ENCODE data around the gene PIKFYVE. TPM values are rescaled to one million over a fixed set of nuclear protein-coding genes. Genes with fewer than 3 reads are reported as not detected.
"Not testable (repeated sequence)": the region's sequence is repeated elsewhere in the genome, so short reads cannot be mapped to it uniquely, and the experiment has no call there.

PIKFYVE gene
- total RNA-seq, 8 experiments from 2014 or later, result 20.0 to 57.9 (median 26.1) TPM

DNA sequence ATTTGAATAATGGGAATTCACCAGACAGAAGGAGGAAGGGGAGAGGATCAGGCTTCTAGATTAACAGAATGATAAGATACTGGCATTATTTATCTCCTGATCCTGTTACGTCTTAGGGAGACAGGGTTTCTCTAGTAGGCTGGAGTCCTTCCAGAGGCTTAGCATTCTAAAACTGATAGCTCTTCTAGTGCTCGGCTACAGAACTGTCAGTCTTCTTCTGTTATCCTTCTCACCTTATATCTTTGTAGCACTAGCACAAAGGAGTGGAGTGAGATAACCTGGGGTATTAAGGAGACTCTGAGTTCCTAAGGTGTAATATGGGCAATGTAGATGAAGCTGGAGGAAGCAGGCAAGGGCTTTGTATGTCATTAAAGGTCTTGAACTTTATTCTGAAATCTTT, 52.1 kb downstream of the PIKFYVE start:
- Histone ChIP-seq H3K27ac (no peak overlapping the region), H3K4me3 (no peak overlapping the region), H3K4me1 (replicated peaks in 1 of 2) (no peaks in the 10 kb centered on the region)
- ATAC-seq (replicated peaks in 6 of 8), result no peak
- 90 to 100% (median 100%) methylated on average over 1 to 2 of the region's 2 CpGs; no CpG with 5 or more reads in 7 of the 10 experiments for WGBS, 10 experiments
- in situ Hi-C loops (cut with MboI; ENCODE audit: low pct_unique_long_range_greater_than_20kb in 2 of 9, low sequenced_read_pairs in 9 of 9, unreplicated experiment in 9 of 9), result no loop called here

GRCh38 chr2:208319391-208319790, 53.3 kb downstream of the PIKFYVE start:
- Histone ChIP-seq H3K4me3 (no peak overlapping the region), H3K27ac (no peak overlapping the region), H3K4me1 (replicated peaks in 1 of 2) (no peaks in the 10 kb centered on the region)
- 15 to 100% (median 67%) methylated on average over 1 to 2 of the region's 2 CpGs; no CpG with 5 or more reads in 3 of the 10 experiments for WGBS, 10 experiments
- peak in 3 of 8 experiments; percentile 46 to 70 (median 48) for ATAC-seq (replicated peaks in 6 of 8)
- in situ Hi-C loops (cut with MboI; ENCODE audit: low pct_unique_long_range_greater_than_20kb in 2 of 9, low sequenced_read_pairs in 9 of 9, unreplicated experiment in 9 of 9), result no loop called here

- WGBS, 10 experiments, result 30 to 100% (median 96%) methylated on average over 1 to 2 of the region's 2 CpGs; no CpG with 5 or more reads in 2 of the 10 experiments
- in situ Hi-C loops (cut with MboI; ENCODE audit: low pct_unique_long_range_greater_than_20kb in 2 of 9, low sequenced_read_pairs in 9 of 9, unreplicated experiment in 9 of 9), result no loop called here
- Histone ChIP-seq H3K4me3 (no peak overlapping the region), H3K4me1 (replicated peaks in 1 of 2) (no peaks in the 10 kb centered on the region), H3K27ac (no peak overlapping the region)
- peak in 3 of 8 experiments; percentile 50 to 71 (median 69) for ATAC-seq (replicated peaks in 6 of 8)
Observed at GRCh38 chr2:208320686-208321085, 54.6 kb downstream of the PIKFYVE start.

DNA sequence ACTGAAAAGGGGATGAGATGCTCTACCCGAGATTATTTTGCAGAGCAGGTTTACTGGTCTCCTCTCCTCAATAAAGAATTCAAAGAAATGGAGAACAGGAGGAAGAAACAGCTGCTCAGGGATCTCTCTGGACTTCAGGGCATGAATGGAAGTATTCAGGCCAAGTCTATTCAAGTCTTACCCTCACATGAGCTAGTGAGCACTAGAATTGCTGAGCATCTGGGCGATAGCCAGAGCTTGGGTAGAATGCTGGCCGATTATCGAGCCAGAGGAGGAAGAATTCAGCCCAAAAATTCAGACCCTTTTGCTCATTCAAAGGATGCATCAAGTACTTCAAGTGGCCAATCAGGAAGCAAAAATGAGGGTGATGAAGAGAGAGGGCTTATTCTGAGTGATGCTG, 60.0 kb downstream of the PIKFYVE start:
- Histone ChIP-seq H3K27ac (no peak overlapping the region), H3K4me1 (replicated peaks in 1 of 2) (no peaks in the 10 kb centered on the region), H3K4me3 (no peak overlapping the region)
- in situ Hi-C loops (cut with MboI; ENCODE audit: low pct_unique_long_range_greater_than_20kb in 2 of 9, low sequenced_read_pairs in 9 of 9, unreplicated experiment in 9 of 9), result no loop called here
- 90 to 100% (median 93%) methylated on average over 2 to 4 of the region's 4 CpGs; no CpG with 5 or more reads in 2 of the 10 experiments for WGBS, 10 experiments
- no peak for ATAC-seq (replicated peaks in 6 of 8)

DNA sequence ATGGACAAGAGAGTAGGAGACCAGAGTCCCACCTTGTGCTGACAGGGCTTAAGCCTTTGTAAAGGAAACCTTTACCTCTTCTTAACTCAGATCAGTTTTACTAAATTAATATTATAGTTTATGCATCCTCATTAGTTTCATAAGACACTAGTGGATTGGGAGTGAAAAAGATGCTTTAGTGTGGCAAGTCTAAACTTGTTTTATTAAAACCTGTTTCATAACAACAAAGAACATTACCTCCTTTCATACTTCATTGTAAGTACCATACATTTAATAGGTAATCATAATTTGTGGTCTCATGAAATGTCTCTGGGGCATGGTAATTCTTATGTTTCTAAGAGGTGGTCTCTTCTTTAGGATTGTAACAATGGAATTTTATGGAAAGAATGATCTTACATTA, 63.4 kb downstream of the PIKFYVE start:
- Histone ChIP-seq H3K4me3 (no peak overlapping the region), H3K4me1 (replicated peaks in 1 of 2) (no peaks in the 10 kb centered on the region), H3K27ac (no peak overlapping the region)
- in situ Hi-C loops (cut with MboI; ENCODE audit: low pct_unique_long_range_greater_than_20kb in 2 of 9, low sequenced_read_pairs in 9 of 9, unreplicated experiment in 9 of 9), result no loop called here
- ATAC-seq (replicated peaks in 6 of 8), result no peak

- H3K4me1 ChIP-seq (replicated peaks in 1 of 2), result no peaks in the 10 kb centered on the region
- in situ Hi-C loops (cut with MboI; ENCODE audit: low pct_unique_long_range_greater_than_20kb in 2 of 9, low sequenced_read_pairs in 9 of 9, unreplicated experiment in 9 of 9), result no loop called here
- no peak overlapping the region for H3K27ac ChIP-seq
- H3K4me3 ChIP-seq, result no peak overlapping the region
- no peak for ATAC-seq (replicated peaks in 6 of 8)
Observed at GRCh38 chr2:208334230-208334629, 68.2 kb downstream of the PIKFYVE start.

DNA sequence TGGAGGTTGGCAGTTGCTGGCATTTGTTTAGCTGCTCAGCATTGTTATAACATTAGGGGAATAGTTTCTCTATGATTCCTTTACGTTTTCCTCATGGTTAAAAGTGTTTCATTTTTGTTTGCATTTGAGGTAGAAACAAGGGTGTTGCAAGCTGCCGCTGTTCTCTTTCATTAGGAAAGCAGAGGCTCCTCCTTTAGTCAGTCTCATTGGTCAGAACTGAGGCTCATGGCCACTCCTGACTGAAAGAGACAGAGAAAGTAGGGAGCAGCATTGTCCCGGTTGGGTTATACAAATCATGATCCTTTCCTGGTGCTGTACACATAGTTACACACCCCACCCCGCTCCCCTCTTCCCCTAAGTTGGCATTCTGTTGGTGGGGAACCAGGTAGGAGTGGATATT, 80.7 kb downstream of the PIKFYVE start:
- no peak for ATAC-seq (replicated peaks in 6 of 8)
- WGBS, 10 experiments, result 20 to 100% (median 95%) methylated on average over 1 to 4 of the region's 4 CpGs; no CpG with 5 or more reads in 2 of the 10 experiments
- Histone ChIP-seq H3K4me1 (replicated peaks in 1 of 2) (no peaks in the 10 kb centered on the region), H3K4me3 (no peak overlapping the region), H3K27ac (no peak overlapping the region)
- in situ Hi-C loops (cut with MboI; ENCODE audit: low pct_unique_long_range_greater_than_20kb in 2 of 9, low sequenced_read_pairs in 9 of 9, unreplicated experiment in 9 of 9), result no loop called here

- Histone ChIP-seq H3K27ac (no peak overlapping the region), H3K4me3 (no peak overlapping the region), H3K4me1 (replicated peaks in 1 of 2) (no peaks in the 10 kb centered on the region)
- ATAC-seq (replicated peaks in 6 of 8), result no peak
- in situ Hi-C loops (cut with MboI; ENCODE audit: low pct_unique_long_range_greater_than_20kb in 2 of 9, low sequenced_read_pairs in 9 of 9, unreplicated experiment in 9 of 9), result no loop called here
- WGBS, 10 experiments, result 75 to 100% (median 94%) methylated on average over 1 to 7 of the region's 7 CpGs
Observed at GRCh38 chr2:208350610-208351009, 84.6 kb downstream of the PIKFYVE start.

DNA sequence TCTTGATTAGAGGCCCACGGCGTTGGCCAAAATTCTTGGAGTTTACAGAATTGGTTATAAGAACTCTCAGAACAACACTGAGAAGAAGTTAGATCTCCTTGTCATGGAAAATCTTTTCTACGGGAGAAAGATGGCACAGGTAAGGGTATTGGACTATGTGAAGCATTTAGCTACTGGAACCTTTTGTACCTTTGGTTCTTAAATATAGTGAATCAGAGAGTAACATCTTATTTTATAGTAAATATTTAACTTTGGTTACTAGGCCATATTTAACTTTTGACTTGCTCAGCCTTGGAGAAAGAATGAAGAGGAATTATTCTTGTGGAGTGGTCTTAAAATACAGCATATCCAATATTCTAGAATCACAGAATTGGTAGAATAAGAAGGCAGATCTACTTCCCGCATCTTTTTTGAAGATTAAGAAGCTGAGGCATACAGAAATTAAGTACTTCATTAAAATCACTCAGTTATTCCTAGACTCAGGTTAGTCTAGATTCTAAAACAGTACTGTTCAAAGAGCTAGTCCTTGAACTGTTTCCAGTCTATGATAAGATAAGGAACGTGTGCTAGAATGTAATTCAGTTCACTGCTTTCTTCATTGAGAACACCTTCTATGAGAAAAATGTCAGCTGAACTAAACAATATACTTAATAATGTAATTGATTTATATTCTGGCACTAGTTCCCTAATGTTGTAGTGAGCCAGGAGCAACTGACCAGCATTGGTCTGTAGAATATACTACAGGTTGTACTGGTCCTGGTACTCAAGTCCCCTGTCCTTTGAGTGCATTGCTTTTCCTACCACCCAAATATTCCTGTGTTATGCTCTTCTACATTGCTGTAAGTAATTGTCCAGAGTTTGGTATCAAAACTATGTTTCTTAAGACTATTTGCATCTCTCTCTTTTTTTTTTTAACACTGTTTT, 86.9 kb downstream of the PIKFYVE start:
- ATAC-seq (replicated peaks in 6 of 8), result no peak
- Histone ChIP-seq H3K4me1 (replicated peaks in 1 of 2) (no peaks in the 10 kb centered on the region), H3K27ac (no peak overlapping the region), H3K4me3 (no peak overlapping the region)
- WGBS, 10 experiments, result 84 to 100% (median 92%) methylated on average over 2 to 5 of the region's 5 CpGs
- in situ Hi-C loops (cut with MboI; ENCODE audit: low pct_unique_long_range_greater_than_20kb in 2 of 9, low sequenced_read_pairs in 9 of 9, unreplicated experiment in 9 of 9), result no loop called here

GRCh38 chr2:208354964-208355381, 88.9 kb downstream of the PIKFYVE start:
- H3K4me3 ChIP-seq, result no peak overlapping the region
- in situ Hi-C loops (cut with MboI; ENCODE audit: low pct_unique_long_range_greater_than_20kb in 2 of 9, low sequenced_read_pairs in 9 of 9, unreplicated experiment in 9 of 9), result no loop called here
- no peak for ATAC-seq (replicated peaks in 6 of 8)
- H3K4me1 ChIP-seq (replicated peaks in 1 of 2), result no peaks in the 10 kb centered on the region
- WGBS, 10 experiments, result 80 to 100% (median 100%) methylated on average over 1 to 3 of the region's 3 CpGs; no CpG with 5 or more reads in 2 of the 10 experiments
- H3K27ac ChIP-seq, result no peak overlapping the region

GRCh38 chr2:208356420-208356819, 90.4 kb downstream of the PIKFYVE start:
- ATAC-seq (replicated peaks in 6 of 8); H3K4me1 ChIP-seq (replicated peaks in 1 of 2); H3K4me3 ChIP-seq; H3K27ac ChIP-seq; in situ Hi-C loops (cut with MboI; ENCODE audit: low pct_unique_long_range_greater_than_20kb in 2 of 9, low sequenced_read_pairs in 9 of 9, unreplicated experiment in 9 of 9): not testable (repeated sequence)
- 64 to 100% (median 100%) methylated on average over 1 to 3 of the region's 3 CpGs; no CpG with 5 or more reads in 1 of the 10 experiments for WGBS, 10 experiments

DNA sequence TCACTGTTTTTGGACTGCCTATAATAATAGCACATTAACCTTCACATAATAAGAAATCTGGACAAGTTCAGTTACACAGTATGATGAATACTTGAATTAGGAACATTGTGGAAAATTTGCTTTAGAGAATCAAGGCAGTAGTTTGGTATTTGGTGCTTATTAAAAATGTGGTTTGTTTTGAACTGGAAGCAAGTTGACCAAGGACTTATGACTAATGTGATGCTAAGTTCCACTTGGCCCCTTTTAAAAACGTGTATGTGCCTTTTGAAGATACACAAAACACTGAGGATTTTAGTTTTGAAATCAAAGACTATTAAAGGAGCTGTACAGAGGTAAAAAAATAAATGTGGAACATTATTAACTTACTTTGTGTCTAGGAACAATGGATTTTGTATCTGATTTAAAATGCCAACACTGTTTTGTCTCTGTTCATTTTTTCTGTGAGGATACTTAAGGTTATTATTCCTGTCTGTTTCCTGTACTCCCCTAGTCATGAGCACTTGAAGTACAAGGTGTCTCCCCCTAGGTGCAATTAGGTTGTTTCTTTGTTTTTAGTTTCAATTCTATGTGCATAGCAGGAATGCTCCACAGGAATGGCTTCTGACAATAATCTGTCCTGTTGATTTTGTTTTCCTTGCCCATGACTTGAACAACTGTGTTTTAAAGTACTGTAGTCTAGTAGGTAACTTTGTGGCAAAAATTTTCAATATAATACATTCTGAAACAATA, 91.0 kb downstream of the PIKFYVE start:
- H3K4me1 ChIP-seq (replicated peaks in 1 of 2), result peaks cover 4% of the 10 kb centered on the region in 2 donors
- in situ Hi-C loops (cut with MboI; ENCODE audit: low pct_unique_long_range_greater_than_20kb in 2 of 9, low sequenced_read_pairs in 9 of 9, unreplicated experiment in 9 of 9), result no loop called here
- H3K4me3 ChIP-seq, result no peak overlapping the region
- WGBS, 10 experiments, result 8 to 67% (median 28%) methylated on average over 1 of the region's 1 CpG; no CpG with 5 or more reads in 2 of the 10 experiments
- no peak for ATAC-seq (replicated peaks in 6 of 8)
- H3K27ac ChIP-seq, result no peak overlapping the region

All from motor neuron (in vitro differentiated cells).